Sigmoid colon (tissue), 4 donors: ENCODE results near the gene TBX4.

Experiments
- CTCF ChIP-seq, 4 experiments: fragments of 450-650 bp in 3 of 4; fragments of 200-600 bp in 1 of 4; IDR thresholded peaks; one replicate each; pipeline ENCODE4 v1.5.1; 2016 to 2019; ENCODE audit warnings: antibody characterized with exemption in 4 of 4, mild to moderate bottlenecking in 3 of 4, moderate library complexity in 2 of 4
- POLR2AphosphoS5 ChIP-seq, 4 donors: sonication (generic); formaldehyde crosslinking; IDR thresholded peaks; one replicate each; pipeline ENCODE4 v1.6.1; 2017; ENCODE audit warnings: antibody characterized with exemption in 4 of 4

DNA sequence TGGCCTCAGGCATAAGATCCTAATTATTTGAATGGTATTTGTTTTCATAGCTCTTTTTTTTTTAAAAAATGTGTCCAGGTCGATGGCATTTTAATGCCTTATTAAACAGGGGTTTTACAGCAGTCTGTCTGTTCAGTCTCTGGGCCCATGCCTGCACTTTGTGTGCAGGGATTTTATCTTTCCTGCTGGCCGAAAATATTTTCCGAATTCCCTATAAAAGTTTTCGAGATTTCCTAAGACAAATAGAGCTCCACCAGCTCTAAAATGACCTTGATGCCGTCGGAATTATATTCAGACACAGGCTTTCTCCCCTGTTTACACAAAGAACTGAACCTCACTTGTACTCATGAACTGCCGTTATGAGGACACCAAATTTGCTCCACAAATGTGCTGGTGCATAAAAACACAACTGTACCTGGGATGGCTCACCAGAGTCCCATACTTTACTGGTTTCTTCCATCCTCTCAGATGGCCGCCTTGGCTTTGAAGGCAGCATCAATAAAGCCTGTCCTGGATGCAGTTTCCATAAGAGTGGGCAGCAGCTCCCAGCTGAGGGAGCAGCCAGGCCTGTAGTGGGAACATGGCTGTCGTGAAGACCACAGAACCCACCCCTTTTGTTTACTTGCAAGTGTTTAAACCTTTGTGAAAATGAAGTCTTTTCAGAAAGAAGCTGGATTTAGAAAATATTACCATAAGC lies 44.9 kb downstream of the TBX4 start:
- TF ChIP-seq POLR2AphosphoS5 (IDR thresholded peaks at IDR 0.05) (no peak), CTCF (IDR thresholded peaks at IDR 0.05) (no peak)
